ENCODE data around the gene DMRT2.

- TF ChIP-seq CTCF (IDR thresholded peaks at IDR 0.05) (no peak), POLR2A (IDR thresholded peaks at IDR 0.05) (no peak)
Measured at GRCh38 chr9:1102642-1102970, 52.4 kb downstream of the DMRT2 start.

Data from heart left ventricle (tissue), 13 donors.